IMR-90 (cell line): Measurements from ENCODE around the gene ADGRF1. TPM values are rescaled to one million over a fixed set of nuclear protein-coding genes. Genes with fewer than 3 reads are reported as not detected.

ENCODE experiments used
- ATAC-seq: fragments of 200-7000 bp; cut with Tn5 transposase; 2 replicates; pipeline ENCODE4 v1.9.1; 2020; ENCODE audit warnings: low read depth, mild to moderate bottlenecking, moderate library complexity
- BruUV-seq: library from RNA; stranded (reverse); fragments of 400-500 nt; replicated peaks from 2 replicates; lab custom pipeline; 2021; lab: Mats Ljungman, UMichigan
- CTCF ChIA-PET: fragments of 300-600 bp; formaldehyde crosslinking; extraction: SDS; loops from one replicate; lab custom pipeline; 2021; ENCODE audit warnings: antibody characterized with exemption; lab: Yijun Ruan, JAX
- POLR2A ChIA-PET: fragments of 300-600 bp; sonication (Branson Sonifier 250); formaldehyde crosslinking; loops from one replicate; lab custom pipeline; 2022; ENCODE audit warnings: antibody characterized with exemption; ENCODE audit not compliant: unreplicated experiment; lab: Charles Lee
- DNase-seq: peaks from one replicate; pipeline ENCODE4 v3.0.0; 2013
- H2AFZ ChIP-seq: replicated peaks from 2 replicates; pipeline ENCODE3; 2013; ENCODE audit warnings: low read length, mild to moderate bottlenecking; ENCODE audit not compliant: poor library complexity
- H2AK5ac ChIP-seq: 2 replicates; pipeline ENCODE4 v1.6.1; 2013; ENCODE audit warnings: low read depth, low read length, inconsistent platforms
- H2AK9ac ChIP-seq: replicated peaks from 2 replicates; pipeline ENCODE3; 2013; ENCODE audit warnings: mild to moderate bottlenecking, low read depth, low read length, moderate library complexity; ENCODE audit not compliant: poor library complexity
- H2BK120ac ChIP-seq: 2 replicates; pipeline ENCODE4 v1.6.1; 2013; ENCODE audit warnings: low read depth, low read length, inconsistent platforms
- H2BK15ac ChIP-seq: 3 replicates; pipeline ENCODE4 v1.6.1; 2013; ENCODE audit warnings: low read depth, low read length, inconsistent platforms
- H2BK20ac ChIP-seq: 2 replicates; pipeline ENCODE4 v1.6.1; 2013; ENCODE audit warnings: low read depth, mild to moderate bottlenecking, inconsistent platforms, low read length, moderate library complexity
- H2BK5ac ChIP-seq: 2 replicates; pipeline ENCODE4 v1.6.1; 2013; ENCODE audit warnings: mild to moderate bottlenecking, low read depth, low read length, inconsistent platforms; ENCODE audit not compliant: poor library complexity, severe bottlenecking
- H3K14ac ChIP-seq: replicated peaks from 2 replicates; pipeline ENCODE4 v1.6.1; 2013; ENCODE audit warnings: low read depth, low read length, inconsistent platforms
- H3K18ac ChIP-seq: 2 replicates; pipeline ENCODE4 v1.6.1; 2013; ENCODE audit warnings: low read depth, low read length, control low read depth
- H3K23ac ChIP-seq: 2 replicates; pipeline ENCODE4 v1.6.1; 2013; ENCODE audit warnings: low read depth, low read length, inconsistent platforms
- H3K27ac ChIP-seq: 2 replicates; pipeline ENCODE4 v1.5.1; 2013; ENCODE audit warnings: mild to moderate bottlenecking, control low read depth, low read length; ENCODE audit not compliant: insufficient read depth
- H3K27me3 ChIP-seq: 2 replicates; pipeline ENCODE4 v1.6.1; 2013; ENCODE audit warnings: low read length; ENCODE audit not compliant: control insufficient read depth, insufficient read depth
- H3K36me3 ChIP-seq: 2 replicates; pipeline ENCODE4 v1.6.1; 2013; ENCODE audit warnings: low read length, mixed read lengths; ENCODE audit not compliant: control insufficient read depth, insufficient read depth
- H3K4ac ChIP-seq: 2 replicates; pipeline ENCODE4 v1.6.1; 2013; ENCODE audit warnings: low read depth, low read length, inconsistent platforms
- H3K4me1 ChIP-seq: 2 replicates; pipeline ENCODE4 v1.6.1; 2013; ENCODE audit warnings: low read length, mixed read lengths; ENCODE audit not compliant: control insufficient read depth, insufficient read depth
- H3K4me2 ChIP-seq: 2 replicates; pipeline ENCODE4 v1.6.1; 2013; ENCODE audit warnings: low read depth, mild to moderate bottlenecking, control low read depth, low read length, moderate library complexity
- H3K4me3 ChIP-seq: 2 replicates; pipeline ENCODE4 v1.5.1; 2013; ENCODE audit warnings: low read depth, mild to moderate bottlenecking, control low read depth, low read length, moderate library complexity; ENCODE audit not compliant: insufficient read depth
- H3K56ac ChIP-seq: 2 replicates; pipeline ENCODE4 v1.6.1; 2013; ENCODE audit warnings: low read length, inconsistent platforms; ENCODE audit not compliant: insufficient read depth; ENCODE audit errors: extremely low read depth
- H3K79me1 ChIP-seq, 2 experiments: 2 replicates each; pipeline ENCODE4 v1.6.1; 2013; ENCODE audit warnings: low read length in 2 of 2, inconsistent platforms in 1 of 2, low read depth in 1 of 2
- H3K9ac ChIP-seq: 2 replicates; pipeline ENCODE4 v1.6.1; 2013; ENCODE audit warnings: low read depth, low read length, control low read depth
- H3K9me1 ChIP-seq: 2 replicates; pipeline ENCODE4 v1.6.1; 2013; ENCODE audit warnings: low read length, inconsistent platforms; ENCODE audit not compliant: insufficient read depth
- H3K9me3 ChIP-seq: 2 replicates; pipeline ENCODE4 v1.6.1; 2013; ENCODE audit warnings: low read length; ENCODE audit not compliant: control insufficient read depth, insufficient read depth
- H4K20me1 ChIP-seq: 2 replicates; pipeline ENCODE4 v1.6.1; 2013; ENCODE audit warnings: low read length, inconsistent platforms; ENCODE audit not compliant: insufficient read depth
- H4K5ac ChIP-seq: 2 replicates; pipeline ENCODE4 v1.6.1; 2013; ENCODE audit warnings: mild to moderate bottlenecking, low read depth, low read length, control low read depth
- H4K8ac ChIP-seq, 2 experiments: 2 replicates each; pipeline ENCODE4 v1.6.1; 2013; ENCODE audit warnings: low read depth in 2 of 2, low read length in 2 of 2, control low read depth in 1 of 2, inconsistent platforms in 1 of 2
- H4K91ac ChIP-seq: 2 replicates; pipeline ENCODE4 v1.6.1; 2013; ENCODE audit warnings: low read depth, low read length, inconsistent platforms; ENCODE audit not compliant: insufficient read depth
- BHLHE40 ChIP-seq: fragments of 150-350 bp; IDR thresholded peaks from 2 replicates; pipeline ENCODE4 v1.6.1; 2016; ENCODE audit warnings: mild to moderate bottlenecking, low read depth, low read length
- CEBPB ChIP-seq: IDR thresholded peaks from 2 replicates; pipeline ENCODE4 v1.6.1; 2012; ENCODE audit warnings: low read depth, low read length, improper control_type of control experiment
- CHD1 ChIP-seq: IDR thresholded peaks from 2 replicates; pipeline ENCODE4 v1.6.1; 2012; ENCODE audit warnings: low read depth, low read length, improper control_type of control experiment
- CTCF ChIP-seq: conservative IDR thresholded peaks from 2 replicates; pipeline ENCODE4 v1.5.1; 2012; ENCODE audit warnings: mild to moderate bottlenecking, low read depth, low read length, improper control_type of control experiment
- FOS ChIP-seq: fragments of 150-350 bp; IDR thresholded peaks from 2 replicates; pipeline ENCODE4 v1.6.1; 2016; ENCODE audit warnings: low read depth, low read length
- MAFK ChIP-seq: IDR thresholded peaks from 2 replicates; pipeline ENCODE4 v1.6.1; 2012; ENCODE audit warnings: low read depth, low read length, improper control_type of control experiment
- MAZ ChIP-seq: IDR thresholded peaks from 2 replicates; pipeline ENCODE4 v1.6.1; 2012; ENCODE audit warnings: low read depth, mild to moderate bottlenecking, low read length, improper control_type of control experiment, moderate library complexity, borderline replicate concordance
- MXI1 ChIP-seq: IDR thresholded peaks from 2 replicates; pipeline ENCODE4 v1.6.1; 2012; ENCODE audit warnings: low read depth, mild to moderate bottlenecking, low read length, moderate library complexity, borderline replicate concordance
- NFE2L2 ChIP-seq: fragments of 150-350 bp; IDR thresholded peaks from 2 replicates; pipeline ENCODE4 v1.6.1; 2016; ENCODE audit warnings: low read depth, mild to moderate bottlenecking, low read length
- POLR2A ChIP-seq: IDR thresholded peaks from 2 replicates; pipeline ENCODE4 v1.6.1; 2012; ENCODE audit warnings: mild to moderate bottlenecking, low read depth, low read length
- RAD21 ChIP-seq: IDR thresholded peaks from 2 replicates; pipeline ENCODE4 v1.6.1; 2012; ENCODE audit warnings: low read length, improper control_type of control experiment
- RCOR1 ChIP-seq: IDR thresholded peaks from 2 replicates; pipeline ENCODE4 v1.6.1; 2012; ENCODE audit warnings: mild to moderate bottlenecking, low read length, improper control_type of control experiment; ENCODE audit not compliant: insufficient replicate concordance
- RFX5 ChIP-seq: IDR thresholded peaks from 2 replicates; pipeline ENCODE4 v1.8.0; 2012; ENCODE audit warnings: low read depth, mild to moderate bottlenecking, low read length, moderate library complexity
- SMC3 ChIP-seq: fragments of 150-350 bp; IDR thresholded peaks from 2 replicates; pipeline ENCODE4 v1.6.1; 2016; ENCODE audit warnings: low read depth, mild to moderate bottlenecking, antibody characterized with exemption, low read length, moderate library complexity
- WGBS, 2 experiments: methylation state at CpG; one replicate each; pipeline versions ENCODE4 v1.1.5 to v1.1.7; 2013; ENCODE audit warnings: missing lambda C conversion rate in 2 of 2; ENCODE audit not compliant: insufficient read length in 1 of 2; ENCODE audit errors: extremely low coverage in 2 of 2; 5-methylcytosine and 5-hydroxymethylcytosine counted together
- dilution Hi-C: fragments of 300-500 bp; cut with HindIII; formaldehyde crosslinking; loops from one replicate; pipeline ENCODE4 v1.14.3; 2018; ENCODE audit warnings: low sequenced_read_pairs; ENCODE audit not compliant: unreplicated experiment
- in situ Hi-C: fragments of 300-500 bp; cut with MboI; formaldehyde crosslinking; loops from 3 replicates; pipeline ENCODE4 v1.14.3; 2019; ENCODE audit warnings: low sequenced_read_pairs, inconsistent platforms, mixed read lengths
- intact Hi-C: fragments of 100-400 bp; cut with micrococcal nuclease; formaldehyde crosslinking; loops from 2 replicates; pipeline ENCODE4 v1.10.0; 2022
- polyA plus RNA-seq, 3 experiments: library from polyadenylated mRNA; depleted of rRNA; stranded (reverse); fragments of >200 nt; gene quantifications; 2 replicates each; pipeline ENCODE4 v1.2.3, GENCODE V29; 2012; ENCODE audit warnings: low replicate concordance in 1 of 3
- total RNA-seq: library from RNA; depleted of rRNA; stranded (reverse); fragments of >200 nt; gene quantifications from 2 replicates; pipeline ENCODE4 v1.2.3, GENCODE V29; 2012
- TF ChIP-seq, protein P1 (sequence below): fragments of 150-350 bp; IDR thresholded peaks from 2 replicates; pipeline ENCODE4 v1.6.1; 2016; ENCODE audit warnings: low read depth, mild to moderate bottlenecking, low read length, moderate library complexity, borderline replicate concordance
- TF ChIP-seq, protein P2 (sequence below): fragments of 150-350 bp; IDR thresholded peaks from 2 replicates; pipeline ENCODE4 v1.6.1; 2017; ENCODE audit warnings: mild to moderate bottlenecking, antibody characterized with exemption, low read length, low read depth

ADGRF1 gene
- total and polyA plus RNA-seq, 2 of the 4 experiments (the other 2 are of a cell fraction): not detected

DNA sequence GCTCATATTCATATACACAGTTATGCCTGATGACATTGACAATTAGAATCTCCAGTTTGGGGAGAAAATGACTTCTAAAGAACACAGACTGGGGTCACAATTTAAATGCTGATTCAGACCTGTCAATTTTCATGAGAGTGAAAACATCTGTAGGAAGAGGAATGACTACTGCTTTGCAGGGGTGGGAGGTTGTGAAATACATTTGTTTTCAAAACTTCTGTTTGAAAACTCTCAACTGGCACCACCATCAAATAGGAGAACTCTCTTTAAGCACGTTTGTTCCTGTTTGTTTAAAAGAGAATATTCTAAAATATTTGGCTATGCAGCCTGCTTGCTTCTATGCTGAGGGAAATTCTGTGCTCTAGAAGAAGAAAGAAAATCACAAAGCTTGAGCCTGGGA, 69.6 kb downstream of the ADGRF1 start:
- Histone ChIP-seq H3K27ac (no peak overlapping the region), H2BK20ac (no peak overlapping the region), H3K9me1 (no peaks in the 10 kb centered on the region), H4K8ac (no peak overlapping the region), H2BK15ac (no peak overlapping the region), H3K9me3 (no peaks in the 10 kb centered on the region), H3K4me1 (no peaks in the 10 kb centered on the region), H4K5ac (no peak overlapping the region), H3K14ac (no peak overlapping the region), H3K27me3 (no peaks in the 10 kb centered on the region), H3K18ac (no peak overlapping the region), H4K20me1 (no peaks in the 10 kb centered on the region), H3K4ac (no peak overlapping the region), H3K4me2 (no peak overlapping the region), H2AK5ac (no peak overlapping the region), H2BK5ac (no peak overlapping the region), H3K56ac (no peak overlapping the region), H3K23ac (no peak overlapping the region), H2AK9ac (no peak overlapping the region), H3K79me1 (no peaks in the 10 kb centered on the region), H3K9ac (no peak overlapping the region), H4K91ac (no peak overlapping the region), H2BK120ac (no peak overlapping the region), H3K36me3 (no peaks in the 10 kb centered on the region), H2AFZ (no peak overlapping the region), H3K4me3 (no peak overlapping the region)
- no TSS peak for BruUV-seq
- in situ Hi-C loops (no loop called here), dilution Hi-C loops (no loop called here), intact Hi-C loops (no loop called here)
- TF ChIP-seq MAFK: no peak
- no peak for TF ChIP-seq CTCF
- TF ChIP-seq, protein P1, sequence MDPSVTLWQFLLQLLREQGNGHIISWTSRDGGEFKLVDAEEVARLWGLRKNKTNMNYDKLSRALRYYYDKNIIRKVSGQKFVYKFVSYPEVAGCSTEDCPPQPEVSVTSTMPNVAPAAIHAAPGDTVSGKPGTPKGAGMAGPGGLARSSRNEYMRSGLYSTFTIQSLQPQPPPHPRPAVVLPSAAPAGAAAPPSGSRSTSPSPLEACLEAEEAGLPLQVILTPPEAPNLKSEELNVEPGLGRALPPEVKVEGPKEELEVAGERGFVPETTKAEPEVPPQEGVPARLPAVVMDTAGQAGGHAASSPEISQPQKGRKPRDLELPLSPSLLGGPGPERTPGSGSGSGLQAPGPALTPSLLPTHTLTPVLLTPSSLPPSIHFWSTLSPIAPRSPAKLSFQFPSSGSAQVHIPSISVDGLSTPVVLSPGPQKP: no peak
- TF ChIP-seq, protein P2, sequence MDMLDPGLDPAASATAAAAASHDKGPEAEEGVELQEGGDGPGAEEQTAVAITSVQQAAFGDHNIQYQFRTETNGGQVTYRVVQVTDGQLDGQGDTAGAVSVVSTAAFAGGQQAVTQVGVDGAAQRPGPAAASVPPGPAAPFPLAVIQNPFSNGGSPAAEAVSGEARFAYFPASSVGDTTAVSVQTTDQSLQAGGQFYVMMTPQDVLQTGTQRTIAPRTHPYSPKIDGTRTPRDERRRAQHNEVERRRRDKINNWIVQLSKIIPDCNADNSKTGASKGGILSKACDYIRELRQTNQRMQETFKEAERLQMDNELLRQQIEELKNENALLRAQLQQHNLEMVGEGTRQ: no peak
- no peak for TF ChIP-seq RCOR1
- no peak for TF ChIP-seq POLR2A
- no peak for TF ChIP-seq FOS
- TF ChIP-seq BHLHE40: no peak
- TF ChIP-seq MAZ: no peak
- TF ChIP-seq NFE2L2: no peak
- TF ChIP-seq CHD1: no peak
- no peak for TF ChIP-seq SMC3
- no peak for TF ChIP-seq RFX5
- TF ChIP-seq CEBPB: no peak
- no peak for TF ChIP-seq RAD21
- no peak for TF ChIP-seq MXI1
- ChIA-PET POLR2A (no interaction called here), CTCF (no interaction called here)
- ATAC-seq (no peak), DNase-seq (no peak)
- WGBS, 2 experiments: no CpG with 5 or more reads among the region's 1 CpG
